NK-92 treated with Interleukin-12 subunit alpha and Interleukin-12 subunit beta, amount 100 ng/mL, for 24 hours (cell line): Measurements from ENCODE around the gene PCCB.
"Not testable (repeated sequence)": the region's sequence is repeated elsewhere in the genome, so short reads cannot be mapped to it uniquely, and the experiment has no call there.

Source experiments
- DNase-seq: peaks from one replicate; lab custom pipeline; 2025; lab: John Stamatoyannopoulos, UW

The PCCB gene

DNA sequence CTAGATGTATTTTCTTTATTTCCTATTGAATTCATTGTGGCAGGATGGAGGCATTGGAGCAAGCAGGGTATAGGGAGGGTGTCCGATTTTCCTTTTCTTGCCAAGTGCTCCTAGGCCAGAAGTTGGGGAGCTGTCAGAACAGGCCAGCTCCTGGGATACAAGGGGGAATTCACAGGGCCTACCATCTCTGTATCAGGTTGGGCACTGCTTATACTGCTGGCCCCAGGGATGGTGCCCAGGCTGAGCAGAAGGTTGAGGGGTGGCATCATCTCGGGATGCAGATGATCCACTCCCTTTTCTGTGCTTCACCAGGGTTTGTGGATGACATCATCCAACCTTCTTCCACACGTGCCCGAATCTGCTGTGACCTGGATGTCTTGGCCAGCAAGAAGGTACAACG lies 79.5 kb downstream of the PCCB start:
- DNase-seq = no peak

DNA sequence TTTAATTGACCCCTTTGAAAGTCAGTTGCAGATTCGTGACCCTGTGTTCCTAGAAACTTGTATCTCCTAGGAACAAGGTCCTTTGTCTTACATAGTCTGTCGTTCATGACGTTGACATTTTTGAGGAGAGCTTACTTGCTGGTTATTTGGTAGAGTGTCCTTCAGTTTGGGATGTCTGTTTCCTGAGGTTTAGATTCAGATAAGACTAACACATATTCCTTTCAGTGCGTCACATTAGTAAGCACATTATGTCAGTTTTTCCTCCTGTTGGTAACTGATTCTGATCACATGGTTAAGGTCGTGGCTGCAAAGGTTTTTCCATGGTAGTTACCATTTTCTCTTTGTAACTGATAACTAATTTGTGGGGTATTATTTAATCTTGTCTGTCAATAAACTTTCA lies 80.8 kb downstream of the PCCB start:
- DNase-seq = no peak

DNA sequence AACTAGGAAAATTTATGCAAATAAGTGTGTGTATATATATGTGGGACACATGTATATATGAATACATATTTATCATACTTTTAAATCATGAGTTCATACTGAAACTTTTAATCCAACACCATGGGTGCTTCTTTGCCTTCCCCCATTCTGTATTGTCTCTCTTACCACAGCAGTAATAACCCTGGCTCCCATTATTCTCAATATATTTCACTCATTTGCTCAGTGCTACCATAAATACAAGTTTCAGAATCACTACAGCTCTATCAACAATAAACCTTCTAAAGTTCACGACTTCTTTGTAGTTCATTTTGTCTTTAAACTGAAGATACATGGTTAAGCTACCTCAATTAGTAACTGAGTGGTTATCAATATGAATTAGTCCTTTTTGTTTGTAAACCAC lies 82.2 kb downstream of the PCCB start:
- DNase-seq = no peak

DNA sequence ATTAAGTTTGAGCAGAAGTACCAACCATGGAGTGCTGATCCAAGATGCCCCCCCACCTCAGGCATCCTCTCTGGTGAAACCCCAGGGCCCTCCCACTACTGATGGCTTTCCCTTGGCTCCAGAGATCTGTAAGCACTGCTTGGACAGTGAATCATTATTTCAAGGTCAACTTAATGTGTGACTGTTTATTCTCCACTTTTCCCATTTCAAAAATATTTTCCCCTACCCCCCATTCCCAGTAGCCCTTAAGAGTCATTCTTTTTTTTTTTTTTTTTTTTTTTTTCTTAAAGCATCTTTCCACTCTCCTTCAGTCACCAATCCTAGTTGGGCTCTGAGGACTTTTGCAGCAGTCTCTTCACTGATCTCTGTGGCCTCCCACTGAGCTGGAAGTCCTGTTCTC lies 82.6 kb downstream of the PCCB start:
- no peak for DNase-seq

DNA sequence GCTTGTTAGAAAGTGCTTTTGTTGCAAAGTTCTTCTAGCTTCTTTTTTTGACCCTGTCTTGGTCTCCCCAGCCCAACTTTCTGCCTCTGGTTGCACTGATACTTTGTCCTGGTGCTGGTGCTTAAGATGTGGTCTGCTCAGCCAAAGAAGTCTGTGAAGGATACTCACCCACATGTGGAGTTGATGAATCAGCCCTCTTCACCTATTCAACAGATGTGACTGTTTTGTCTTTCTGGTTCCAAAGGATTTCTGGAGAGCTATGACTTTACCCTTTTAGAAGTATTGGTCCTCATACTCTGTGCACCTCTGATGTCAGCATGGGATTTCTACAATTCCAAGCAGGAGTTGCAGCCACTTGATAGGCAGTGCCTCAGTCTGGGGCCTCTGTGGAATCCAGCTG lies 84.1 kb downstream of the PCCB start:
- DNase-seq = no peak

DNA sequence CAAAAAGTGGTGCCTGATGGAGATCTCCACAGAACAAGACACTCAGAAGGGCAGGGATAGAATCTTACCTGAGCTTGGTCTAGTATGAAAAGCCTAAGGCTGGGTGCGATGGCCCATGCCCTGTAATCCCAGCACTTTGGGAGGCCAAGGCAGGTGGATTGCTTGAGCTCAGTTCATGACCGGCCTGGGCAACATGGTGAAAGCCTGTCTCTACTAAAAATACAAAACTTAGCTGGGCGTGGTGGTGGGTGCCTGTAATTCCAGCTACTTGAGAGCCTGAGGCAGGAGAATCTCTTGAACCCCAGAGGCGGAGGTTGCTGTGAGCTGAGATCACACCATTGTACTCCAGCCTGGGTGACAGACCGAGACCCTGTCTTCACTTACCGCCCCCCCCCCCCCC lies 84.6 kb downstream of the PCCB start:
- DNase-seq = not testable (repeated sequence)

DNA sequence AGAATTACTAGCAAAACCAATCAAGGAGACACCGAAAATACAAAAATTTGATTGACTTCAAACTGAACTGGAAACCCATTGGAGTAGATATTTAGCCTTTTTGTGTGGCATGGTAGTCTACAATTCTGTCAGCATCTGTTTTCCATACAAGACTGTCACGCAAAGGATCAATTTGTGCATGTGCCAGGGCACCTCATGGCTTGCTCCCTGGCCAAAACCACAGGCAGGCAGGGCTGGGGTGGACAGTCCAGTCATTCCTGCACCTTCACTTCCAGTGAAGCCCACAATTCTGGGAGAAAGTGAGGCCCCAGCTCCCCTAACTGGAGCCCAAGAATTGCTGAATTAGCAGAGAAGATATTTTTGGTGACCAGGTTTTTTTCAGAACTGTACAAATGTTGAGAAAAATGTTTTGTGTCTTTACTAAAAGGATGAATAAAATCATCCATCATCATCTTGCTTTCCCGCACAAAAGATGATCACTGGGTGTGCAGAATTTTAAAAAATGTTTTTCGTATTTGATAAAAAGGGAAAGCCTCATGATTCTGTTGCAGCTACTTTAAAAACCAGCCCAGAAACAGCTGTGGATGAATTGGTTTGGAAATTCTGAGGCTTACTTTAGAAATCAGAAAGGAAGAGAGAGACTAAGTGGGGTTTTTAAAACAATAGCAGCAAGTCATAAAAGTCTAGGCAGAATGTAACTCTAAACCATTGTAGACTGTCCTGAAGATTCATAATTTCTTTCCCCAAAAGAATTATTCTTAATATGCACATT lies 86.4 kb downstream of the PCCB start:
- no peak for DNase-seq

DNA sequence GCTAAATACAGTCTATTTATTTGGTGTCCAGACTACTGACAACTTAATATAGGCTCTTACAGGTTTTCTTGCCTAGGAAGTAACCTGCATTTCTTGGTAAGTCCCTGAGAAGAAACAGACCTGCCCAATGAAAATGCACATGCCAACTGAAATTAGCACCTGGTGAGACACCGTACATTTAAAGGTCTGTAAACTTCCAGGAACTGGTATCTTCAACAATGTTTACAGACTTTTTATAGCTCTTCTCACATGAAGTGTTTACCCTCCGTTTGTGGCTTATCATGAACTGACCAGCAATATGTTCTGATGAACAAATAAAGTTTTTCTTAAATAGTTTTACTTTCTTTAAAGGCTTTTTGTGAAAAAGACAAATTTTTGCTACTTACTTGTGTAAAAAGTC lies 93.3 kb downstream of the PCCB start:
- DNase-seq = no peak

DNA sequence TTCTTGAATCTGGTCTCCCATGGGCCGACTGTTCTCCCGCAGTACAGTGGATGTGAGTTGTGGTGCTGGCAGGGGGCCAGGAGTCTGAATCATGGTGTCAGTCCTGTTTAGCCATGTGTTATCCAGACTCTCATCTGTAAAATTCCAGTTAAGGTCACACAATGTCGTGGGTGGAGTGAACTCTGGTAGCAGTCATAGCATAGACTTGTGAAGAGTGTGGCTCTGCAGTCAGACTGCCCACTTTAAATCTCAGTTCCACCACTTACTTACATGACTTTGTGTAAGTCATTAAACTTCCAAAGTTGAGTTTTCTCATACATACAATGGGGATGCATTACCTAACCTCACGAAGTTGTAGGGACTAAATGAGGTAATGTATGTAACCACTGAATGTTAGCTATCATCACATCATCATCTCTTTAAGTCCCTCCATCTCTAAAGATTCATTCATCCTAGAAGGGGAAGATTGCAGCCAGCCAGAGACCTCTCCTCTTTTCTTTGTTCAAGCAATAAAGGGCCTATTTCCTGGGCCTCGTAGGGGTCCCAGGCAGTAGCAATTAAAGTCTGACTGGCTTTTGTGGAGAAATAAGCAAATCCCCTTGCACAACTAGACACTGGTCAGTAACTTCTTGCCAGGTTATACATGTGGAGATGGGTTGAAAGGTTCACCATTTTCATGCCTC lies 93.9 kb downstream of the PCCB start:
- DNase-seq = no peak

DNA sequence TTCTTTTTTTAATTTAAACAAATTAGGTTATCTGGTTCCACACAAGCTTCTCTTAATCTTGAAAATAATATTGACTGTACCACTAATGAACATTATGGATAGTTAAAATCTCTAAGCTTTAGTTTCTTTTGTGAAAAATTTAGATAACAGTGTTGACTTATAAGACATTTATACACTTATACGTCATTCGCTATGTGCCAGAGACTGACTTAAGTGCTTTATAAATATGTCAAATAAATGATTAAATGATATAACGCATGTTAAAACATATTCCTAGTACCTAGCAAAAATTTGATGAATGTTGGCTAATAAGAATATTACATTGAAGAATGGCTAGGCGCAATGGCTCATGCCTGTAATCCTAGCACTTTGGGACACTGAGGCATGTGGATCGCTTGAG lies 96.3 kb downstream of the PCCB start:
- DNase-seq = no peak

DNA sequence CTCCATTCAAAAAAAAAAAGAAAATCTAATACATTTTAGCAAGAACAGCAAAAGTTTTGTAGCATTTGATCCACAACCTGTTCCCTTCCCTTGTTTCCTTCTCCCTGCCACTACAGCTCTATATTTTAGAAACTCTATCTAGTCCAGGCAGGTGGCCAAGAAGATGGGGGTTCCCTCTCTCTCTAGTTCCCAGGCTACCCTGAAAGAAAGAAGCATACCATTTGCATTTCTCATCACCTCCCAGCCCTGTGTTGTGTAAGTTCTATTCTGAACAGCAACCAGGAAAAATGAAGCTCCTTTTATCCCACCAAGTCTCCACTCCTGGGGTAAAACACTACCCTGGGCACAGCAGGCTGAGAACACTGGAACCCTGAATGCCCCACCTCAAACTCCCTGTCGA lies 100.0 kb downstream of the PCCB start:
- no peak for DNase-seq

DNA sequence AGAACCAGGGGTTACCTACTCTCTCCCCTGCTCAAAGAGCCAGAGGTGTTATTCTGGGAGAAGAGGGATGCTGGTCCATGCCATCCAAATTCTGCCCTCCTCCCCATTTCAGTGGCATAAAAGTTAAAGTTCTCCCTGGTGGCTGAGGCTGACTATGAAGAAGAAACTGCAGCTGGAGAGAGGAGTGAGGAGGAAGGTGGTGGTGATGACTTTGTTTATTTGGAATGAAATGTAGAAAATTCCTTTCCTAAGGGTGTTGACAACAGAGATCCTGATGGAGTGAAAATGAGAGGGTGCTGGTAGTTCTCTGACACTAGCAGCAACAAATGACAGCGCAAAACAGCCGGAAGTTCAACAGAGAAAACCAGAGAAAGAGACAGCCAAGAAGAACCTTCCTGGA lies 100.4 kb downstream of the PCCB start:
- no peak for DNase-seq

DNA sequence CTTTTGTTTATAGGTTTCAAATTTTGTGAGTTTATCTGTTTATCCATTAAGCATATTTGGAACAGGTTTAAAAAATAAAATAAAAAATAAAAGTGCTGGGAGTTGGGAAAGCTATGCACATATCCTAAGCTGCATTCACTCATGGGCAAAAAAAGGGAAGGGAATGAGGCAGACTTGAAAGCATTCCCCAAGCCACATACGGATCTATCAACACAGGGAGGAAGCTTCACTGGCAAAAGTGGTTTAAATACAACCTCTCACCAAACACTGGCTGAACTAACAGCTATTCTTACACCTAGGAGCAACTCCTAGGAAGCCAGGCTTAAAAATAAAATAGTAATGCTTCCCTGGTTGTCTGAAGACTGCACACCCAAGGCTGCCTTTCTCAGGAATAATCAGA lies 101.2 kb downstream of the PCCB start:
- no peak for DNase-seq

DNA sequence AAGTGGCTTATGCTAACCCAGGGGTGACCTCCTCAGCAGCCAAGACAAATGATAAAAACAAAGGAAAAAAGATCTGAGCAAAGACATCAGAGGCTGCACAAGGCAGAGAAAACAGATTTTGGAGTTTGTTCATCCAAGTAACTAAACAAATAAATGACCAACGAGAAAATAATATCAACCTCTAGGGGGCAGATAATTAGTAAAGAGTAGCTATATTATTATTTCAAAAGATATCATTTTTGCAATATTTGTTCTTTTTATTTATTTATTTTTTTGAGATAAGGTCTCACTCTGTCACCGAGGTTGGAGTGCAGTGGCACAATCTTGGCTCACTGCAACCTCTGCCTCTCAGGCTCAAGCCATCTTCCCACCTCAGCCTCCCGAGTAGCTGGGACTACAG lies 101.8 kb downstream of the PCCB start:
- no peak for DNase-seq

DNA sequence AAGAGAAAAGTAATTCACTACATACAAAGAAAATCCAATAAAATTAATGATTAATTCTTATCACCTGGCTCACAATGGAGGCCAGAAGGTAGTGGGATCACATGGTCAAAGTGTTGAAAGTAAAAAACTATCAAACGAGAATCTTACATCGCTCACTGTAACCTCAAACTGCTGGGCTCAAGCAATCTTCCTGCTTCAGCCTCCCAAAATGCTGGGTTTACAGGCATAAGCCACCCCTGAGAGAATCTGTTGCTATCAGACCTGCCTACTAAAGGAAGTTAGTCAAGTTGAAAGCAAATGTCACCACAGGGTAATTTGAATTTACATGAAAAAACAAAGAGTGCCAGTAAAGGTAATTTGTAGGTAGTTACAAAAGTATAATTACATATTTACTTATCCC lies 103.3 kb downstream of the PCCB start:
- DNase-seq = no peak

DNA sequence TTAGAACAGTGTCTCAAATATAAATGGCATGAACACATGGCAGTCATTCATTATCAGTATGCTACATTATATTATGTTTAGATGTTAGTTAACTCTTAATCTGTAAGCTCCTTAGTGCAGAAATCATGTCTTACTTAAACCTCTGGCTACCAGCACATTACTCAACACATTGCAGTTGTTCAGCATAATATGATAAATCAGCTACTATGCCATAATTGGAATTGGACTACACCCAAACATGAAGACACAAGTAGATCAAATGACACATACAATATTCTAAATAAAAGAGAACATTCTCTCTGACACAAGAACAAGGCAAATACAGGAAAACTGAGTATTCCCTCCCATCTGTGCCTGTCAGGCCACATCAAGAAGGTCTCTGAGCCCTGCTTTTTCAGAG lies 116.1 kb downstream of the PCCB start:
- no peak for DNase-seq

DNA sequence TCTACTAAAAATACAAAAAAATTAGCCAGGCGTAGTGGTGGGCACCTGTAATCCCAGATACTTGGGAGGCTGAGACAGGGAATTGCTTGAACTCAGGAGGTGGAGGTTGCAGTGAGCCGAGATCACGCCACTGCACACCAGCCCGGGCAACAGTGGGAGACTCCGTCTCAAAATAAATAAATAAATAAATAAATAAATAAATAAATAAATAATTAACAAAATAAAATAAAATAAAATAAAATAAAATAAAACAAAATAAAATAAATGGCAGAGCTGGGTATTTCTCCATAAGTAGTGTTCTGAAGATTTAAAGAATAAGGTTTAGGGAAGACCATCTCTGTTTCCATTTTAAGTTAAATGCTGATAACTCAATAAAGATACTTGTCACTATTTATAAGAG lies 125.7 kb downstream of the PCCB start:
- DNase-seq = not testable (repeated sequence)

DNA sequence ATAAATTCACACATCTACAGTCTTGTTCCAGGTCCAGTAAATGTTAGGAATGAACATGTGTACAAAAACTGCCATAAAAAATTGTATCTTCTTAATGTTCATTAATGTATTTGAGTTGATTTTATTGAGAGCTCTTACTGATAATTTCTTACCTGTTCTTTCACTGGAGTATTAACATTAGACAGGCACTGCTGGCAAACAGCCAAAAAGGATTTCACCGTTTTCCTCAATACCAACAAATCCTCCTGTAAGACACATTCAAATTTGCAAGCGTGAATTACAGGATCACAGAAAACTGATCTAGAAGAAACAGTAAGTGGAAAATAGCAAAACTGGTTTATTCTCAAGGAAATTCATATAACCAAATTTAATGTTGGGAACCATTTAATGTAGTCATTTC lies 127.4 kb downstream of the PCCB start:
- DNase-seq = no peak

DNA sequence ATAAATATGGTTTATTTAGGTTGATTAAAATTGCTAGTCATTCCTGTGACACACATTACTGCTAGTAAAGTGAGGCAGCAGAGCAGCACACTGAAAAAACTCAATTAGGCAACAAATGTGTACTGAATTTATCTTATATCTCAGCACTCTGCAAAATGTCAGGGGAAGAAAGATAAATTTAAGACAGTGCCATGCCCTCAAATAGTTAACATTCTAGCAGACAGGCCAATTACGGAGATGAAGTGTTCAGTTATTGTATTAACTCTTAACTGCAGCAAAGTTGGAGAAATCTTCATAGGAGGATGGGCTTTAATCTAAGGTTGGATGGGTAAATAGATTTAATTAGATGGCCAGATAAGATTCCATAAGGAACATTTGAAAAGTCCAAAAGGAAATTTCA lies 127.9 kb downstream of the PCCB start:
- DNase-seq = no peak
